ENCODE measurements around the gene CCDC93. TPM values are rescaled to one million over a fixed set of nuclear protein-coding genes. Genes with fewer than 3 reads are reported as not detected.

The CCDC93 gene
- total RNA-seq, 4 donors from 2014 or later, result 14.4 to 17.0 (median 16.0) TPM

DNA sequence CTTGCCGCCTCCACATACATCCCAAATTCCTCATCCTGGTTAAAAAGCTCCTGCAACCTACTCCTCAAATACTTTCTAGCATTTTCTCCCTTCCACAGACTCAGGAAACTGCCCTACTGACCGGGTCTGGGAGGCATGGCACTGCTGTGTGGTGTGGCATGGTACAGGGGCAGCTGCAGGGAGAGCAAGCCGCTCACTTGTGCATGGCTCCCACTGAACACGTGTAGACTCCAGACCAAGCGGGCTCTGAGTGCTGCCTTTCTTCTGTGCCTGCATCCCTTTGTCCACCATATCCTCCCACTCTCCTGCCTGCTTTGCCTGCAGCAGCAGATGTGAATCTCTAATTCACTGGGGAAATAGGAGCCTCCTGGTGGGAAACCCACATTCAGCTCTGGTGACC is 72.2 kb downstream of the CCDC93 start:
- no peak for TF ChIP-seq POLR2A (IDR thresholded peaks at IDR 0.05; ENCODE audit: low read depth)
- TF ChIP-seq, protein P1, sequence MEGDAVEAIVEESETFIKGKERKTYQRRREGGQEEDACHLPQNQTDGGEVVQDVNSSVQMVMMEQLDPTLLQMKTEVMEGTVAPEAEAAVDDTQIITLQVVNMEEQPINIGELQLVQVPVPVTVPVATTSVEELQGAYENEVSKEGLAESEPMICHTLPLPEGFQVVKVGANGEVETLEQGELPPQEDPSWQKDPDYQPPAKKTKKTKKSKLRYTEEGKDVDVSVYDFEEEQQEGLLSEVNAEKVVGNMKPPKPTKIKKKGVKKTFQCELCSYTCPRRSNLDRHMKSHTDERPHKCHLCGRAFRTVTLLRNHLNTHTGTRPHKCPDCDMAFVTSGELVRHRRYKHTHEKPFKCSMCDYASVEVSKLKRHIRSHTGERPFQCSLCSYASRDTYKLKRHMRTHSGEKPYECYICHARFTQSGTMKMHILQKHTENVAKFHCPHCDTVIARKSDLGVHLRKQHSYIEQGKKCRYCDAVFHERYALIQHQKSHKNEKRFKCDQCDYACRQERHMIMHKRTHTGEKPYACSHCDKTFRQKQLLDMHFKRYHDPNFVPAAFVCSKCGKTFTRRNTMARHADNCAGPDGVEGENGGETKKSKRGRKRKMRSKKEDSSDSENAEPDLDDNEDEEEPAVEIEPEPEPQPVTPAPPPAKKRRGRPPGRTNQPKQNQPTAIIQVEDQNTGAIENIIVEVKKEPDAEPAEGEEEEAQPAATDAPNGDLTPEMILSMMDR (IDR thresholded peaks at IDR 0.05), result no peak
- TF ChIP-seq EP300 (IDR thresholded peaks at IDR 0.05), result no peak
- TF ChIP-seq POLR2AphosphoS5 (IDR thresholded peaks at IDR 0.05), result no peak

DNA sequence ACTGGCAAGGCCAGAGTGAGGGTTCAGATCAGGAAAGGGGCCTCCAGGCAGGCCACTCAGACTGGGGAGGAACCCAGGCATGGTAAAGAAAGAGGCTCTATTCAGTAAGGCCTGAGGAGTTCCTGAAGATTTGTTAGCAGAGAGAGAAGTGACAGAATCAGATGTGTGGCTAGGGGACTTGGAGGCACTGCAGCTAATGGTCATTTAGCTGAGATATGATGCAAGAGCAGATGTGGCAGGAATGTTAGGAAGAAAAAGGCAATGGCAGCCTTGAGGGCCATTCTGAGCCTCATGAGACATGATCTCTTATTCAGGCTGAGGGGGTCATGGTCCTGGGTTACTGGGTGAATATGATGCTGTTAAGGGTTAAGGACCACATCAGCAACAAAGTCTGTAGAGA is 73.4 kb downstream of the CCDC93 start:
- H3K4me1 ChIP-seq, result peaks cover 0 to 12% (median 0%) of the 10 kb centered on the region in 4 donors
- H3K9me3 ChIP-seq, result no peaks in the 10 kb centered on the region
- no peak for DNase-seq (ENCODE audit: extremely low spot score)
- no peak for TF ChIP-seq POLR2A (IDR thresholded peaks at IDR 0.05; ENCODE audit: low read depth)
- TF ChIP-seq POLR2AphosphoS5 (IDR thresholded peaks at IDR 0.05), result no peak
- no peak for TF ChIP-seq EP300 (IDR thresholded peaks at IDR 0.05)
- TF ChIP-seq, protein P1 (IDR thresholded peaks at IDR 0.05), result no peak
- no peak overlapping the region for H3K27ac ChIP-seq (replicated peaks in 1 of 4)
- no peak overlapping the region for H3K4me3 ChIP-seq
- no peaks in the 10 kb centered on the region for H3K27me3 ChIP-seq
- peaks cover 79 to 100% (median 94%) of the 10 kb centered on the region in 4 donors for H3K36me3 ChIP-seq
- intact Hi-C loops (cut with DNase I), result no loop called here

More for the DNA sequence above, 72.2 kb downstream of the CCDC93 start:
- intact Hi-C loops (cut with DNase I), result no loop called here
- Histone ChIP-seq H3K36me3 (peaks cover 79 to 100% (median 95%) of the 10 kb centered on the region in 4 donors), H3K9me3 (no peaks in the 10 kb centered on the region), H3K27me3 (no peaks in the 10 kb centered on the region), H3K27ac (replicated peaks in 1 of 4) (no peak overlapping the region), H3K4me3 (no peak overlapping the region), H3K4me1 (peaks cover 0 to 8% (median 0%) of the 10 kb centered on the region in 4 donors)
- DNase-seq (ENCODE audit: extremely low spot score), result no peak
- 95% methylated on average over 4 of the region's 5 CpGs for WGBS

DNA sequence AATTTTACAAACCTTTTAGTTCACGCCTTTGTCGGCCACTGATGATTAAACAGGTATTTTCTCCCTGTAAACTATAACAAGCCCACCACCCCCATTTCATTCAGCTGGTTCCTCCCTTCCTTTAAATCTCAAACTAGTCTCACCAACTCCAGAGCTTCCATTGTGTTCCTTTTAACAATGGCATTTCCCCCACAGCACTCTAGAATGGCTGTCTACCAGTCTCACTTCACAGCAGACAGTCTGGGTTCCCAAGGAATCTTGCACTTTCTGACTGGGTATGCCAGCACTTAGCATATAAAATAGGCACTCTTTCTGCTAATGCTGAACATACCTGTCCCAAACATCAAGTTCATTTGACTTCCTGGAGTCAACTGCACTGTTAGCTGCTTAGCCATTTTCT is 75.3 kb downstream of the CCDC93 start:
- no peaks in the 10 kb centered on the region for H3K27me3 ChIP-seq
- 95% methylated on average over 2 of the region's 2 CpGs for WGBS
- no peak for DNase-seq (ENCODE audit: extremely low spot score)
- no peak overlapping the region for H3K4me3 ChIP-seq
- peaks cover 81 to 100% (median 94%) of the 10 kb centered on the region in 4 donors for H3K36me3 ChIP-seq
- peaks cover 0 to 12% (median 0%) of the 10 kb centered on the region in 4 donors for H3K4me1 ChIP-seq
- H3K27ac ChIP-seq (replicated peaks in 1 of 4), result no peak overlapping the region
- no peaks in the 10 kb centered on the region for H3K9me3 ChIP-seq
- intact Hi-C loops (cut with DNase I), result loop anchor here (10.0 kb wide), 1 partner anchor 104 kb away; no protein-coding TSS in a partner anchor
- no peak for TF ChIP-seq POLR2A (IDR thresholded peaks at IDR 0.05; ENCODE audit: low read depth)
- TF ChIP-seq POLR2AphosphoS5 (IDR thresholded peaks at IDR 0.05), result no peak
- TF ChIP-seq, protein P1 (IDR thresholded peaks at IDR 0.05), result no peak
- TF ChIP-seq EP300 (IDR thresholded peaks at IDR 0.05), result no peak

DNA sequence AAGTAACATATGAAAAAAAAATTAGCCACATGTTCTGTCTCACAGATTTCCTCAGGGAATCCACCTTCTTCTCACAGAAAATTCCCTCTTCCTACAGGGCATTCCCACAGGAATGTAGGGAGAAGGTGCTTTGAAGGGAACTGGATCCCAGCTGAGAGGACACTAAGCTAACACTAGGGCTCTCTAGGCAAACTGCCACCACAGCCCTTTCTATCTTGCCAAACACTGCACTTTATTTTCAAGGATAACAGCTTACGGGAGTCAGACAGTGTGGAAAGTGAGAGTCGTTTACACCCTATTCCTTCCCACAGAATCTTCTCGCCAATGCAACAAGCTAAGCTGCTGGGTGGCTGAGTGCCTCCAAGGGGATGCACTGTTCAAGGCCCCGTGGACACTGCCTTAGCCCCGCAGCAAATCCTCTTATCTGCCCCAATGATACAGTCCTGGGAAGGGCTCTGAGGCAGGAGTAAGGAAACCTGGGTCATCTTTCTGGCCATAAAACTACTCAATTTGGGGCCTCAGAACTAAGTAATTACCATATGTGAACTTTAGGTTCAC is 76.9 kb downstream of the CCDC93 start:
- Histone ChIP-seq H3K36me3 (peaks cover 90 to 100% (median 96%) of the 10 kb centered on the region in 4 donors), H3K27me3 (no peaks in the 10 kb centered on the region)

More for the DNA sequence above, 76.9 kb downstream of the CCDC93 start:
- Histone ChIP-seq H3K4me3 (no peak overlapping the region), H3K4me1 (peaks cover 0 to 12% (median 0%) of the 10 kb centered on the region in 4 donors), H3K9me3 (no peaks in the 10 kb centered on the region), H3K27ac (replicated peaks in 1 of 4) (no peak overlapping the region)
- no peak for TF ChIP-seq POLR2AphosphoS5 (IDR thresholded peaks at IDR 0.05)
- no peak for TF ChIP-seq POLR2A (IDR thresholded peaks at IDR 0.05; ENCODE audit: low read depth)
- no peak for TF ChIP-seq EP300 (IDR thresholded peaks at IDR 0.05)
- TF ChIP-seq, protein P1 (IDR thresholded peaks at IDR 0.05), result no peak
- intact Hi-C loops (cut with DNase I), result loop anchor here (10.0 kb wide), 1 partner anchor 102 kb away; no protein-coding TSS in a partner anchor
- WGBS, result 78% methylated on average over 5 of the region's 5 CpGs
- no peak for DNase-seq (ENCODE audit: extremely low spot score)

All from esophagus muscularis mucosa (tissue), 4 donors.